HEK293 (cell line): ENCODE measurements around the gene RBM10.

Experiments used
- CTCF ChIA-PET: fragments of 350-600 bp; formaldehyde crosslinking; extraction: SDS; loops from one replicate; lab custom pipeline; 2021; ENCODE audit warnings: antibody characterized with exemption; lab: Yijun Ruan, JAX
- POLR2A ChIA-PET: fragments of 300-600 bp; formaldehyde crosslinking; extraction: SDS; loops from one replicate; lab custom pipeline; 2020; ENCODE audit warnings: antibody characterized with exemption, inconsistent platforms; lab: Yijun Ruan, JAX
- H3K27ac ChIP-seq: fragments of 200-500 bp; sonication (Bioruptor generic); 2 replicates; pipeline ENCODE4 v1.5.1; 2014; ENCODE audit warnings: low read depth, low read length, control low read depth, inconsistent platforms; ENCODE audit errors: extremely low read depth
- H3K36me3 ChIP-seq, 2 experiments: fragments of 200-500 bp in 1 of 2; sonication (Bioruptor generic) in 1 of 2; 1 replicate in 1 of 2; 2 replicates in 1 of 2; pipeline ENCODE4 v1.5.1; 2014 to 2017; ENCODE audit warnings: inconsistent platforms in 2 of 2, low read length in 2 of 2; ENCODE audit not compliant: control insufficient read depth in 2 of 2, insufficient read depth in 1 of 2
- H3K4me1 ChIP-seq: fragments of 200-500 bp; sonication (Bioruptor generic); 2 replicates; pipeline ENCODE4 v1.5.1; 2014; ENCODE audit warnings: mild to moderate bottlenecking, low read length, inconsistent platforms; ENCODE audit not compliant: control insufficient read depth, insufficient read depth
- H3K4me3 ChIP-seq: 2 replicates; pipeline ENCODE4 v1.5.1; 2011; ENCODE audit warnings: low read depth, mild to moderate bottlenecking, control low read depth, low read length, moderate library complexity
- H3K9me3 ChIP-seq: fragments of 200-500 bp; sonication (Bioruptor generic); 2 replicates; pipeline ENCODE4 v1.5.1; 2014; ENCODE audit warnings: low read depth, low read length, inconsistent platforms; ENCODE audit not compliant: control insufficient read depth, insufficient read depth
- HOXA7 ChIP-seq: sonication (generic); formaldehyde crosslinking; IDR thresholded peaks from 2 replicates; pipeline ENCODE4 v1.8.1; 2022; ENCODE audit warnings: missing genetic modification reagents, borderline replicate concordance
- KLF1 ChIP-seq: fragments of 450-650 bp; formaldehyde crosslinking; IDR thresholded peaks from 2 replicates; pipeline ENCODE4 v1.5.1; 2016; ENCODE audit warnings: missing biosample characterization, missing genetic modification characterization
- MYNN ChIP-seq: fragments of 450-650 bp; formaldehyde crosslinking; IDR thresholded peaks from 2 replicates; pipeline ENCODE4 v1.5.1; 2016; ENCODE audit warnings: missing biosample characterization, missing genetic modification characterization, borderline replicate concordance
- REPIN1 ChIP-seq: fragments of 450-650 bp; formaldehyde crosslinking; IDR thresholded peaks from 2 replicates; pipeline ENCODE4 v1.5.1; 2017; ENCODE audit warnings: missing biosample characterization, missing genetic modification characterization, low read depth
- SCRT2 ChIP-seq: fragments of 450-650 bp; formaldehyde crosslinking; IDR thresholded peaks from 2 replicates; pipeline ENCODE4 v1.5.1; 2016; ENCODE audit warnings: missing biosample characterization, missing genetic modification characterization
- ZBTB48 ChIP-seq: fragments of 450-650 bp; formaldehyde crosslinking; IDR thresholded peaks from 2 replicates; pipeline ENCODE4 v1.5.1; 2016; ENCODE audit warnings: missing biosample characterization, missing genetic modification characterization
- ZBTB7A ChIP-seq: fragments of 450-650 bp; formaldehyde crosslinking; IDR thresholded peaks from 2 replicates; pipeline ENCODE4 v1.5.1; 2016; ENCODE audit warnings: low read depth, missing biosample characterization, missing genetic modification characterization
- ZIC2 ChIP-seq: fragments of 450-650 bp; formaldehyde crosslinking; IDR thresholded peaks from 2 replicates; pipeline ENCODE4 v1.5.1; 2016; ENCODE audit warnings: missing biosample characterization, missing genetic modification characterization
- ZNF239 ChIP-seq: fragments of 450-650 bp; formaldehyde crosslinking; IDR thresholded peaks from 2 replicates; pipeline ENCODE4 v1.5.1; 2016; ENCODE audit warnings: missing biosample characterization, missing genetic modification characterization
- ZNF302 ChIP-seq: fragments of 450-650 bp; formaldehyde crosslinking; IDR thresholded peaks from 2 replicates; pipeline ENCODE4 v1.5.1; 2016; ENCODE audit warnings: missing biosample characterization, missing genetic modification characterization, low read depth
- ZNF311 ChIP-seq: fragments of 450-650 bp; formaldehyde crosslinking; IDR thresholded peaks from 2 replicates; pipeline ENCODE4 v1.5.1; 2017; ENCODE audit warnings: missing biosample characterization, missing genetic modification characterization, borderline replicate concordance
- ZNF335 ChIP-seq: fragments of 450-650 bp; formaldehyde crosslinking; conservative IDR thresholded peaks from 2 replicates; pipeline ENCODE4 v1.5.1; 2016; ENCODE audit warnings: missing biosample characterization, missing genetic modification characterization
- ZNF394 ChIP-seq: fragments of 450-650 bp; formaldehyde crosslinking; IDR thresholded peaks from 2 replicates; pipeline ENCODE4 v1.5.1; 2016; ENCODE audit warnings: missing biosample characterization, missing genetic modification characterization, mild to moderate bottlenecking, moderate library complexity, borderline replicate concordance
- ZNF529 ChIP-seq: fragments of 450-650 bp; formaldehyde crosslinking; IDR thresholded peaks from 2 replicates; pipeline ENCODE4 v1.5.1; 2017; ENCODE audit warnings: missing genetic modification characterization, missing biosample characterization; ENCODE audit not compliant: insufficient replicate concordance
- ZNF544 ChIP-seq: fragments of 450-650 bp; formaldehyde crosslinking; IDR thresholded peaks from 2 replicates; pipeline ENCODE4 v1.5.0; 2017; ENCODE audit warnings: missing biosample characterization, missing genetic modification characterization
- ZNF600 ChIP-seq: fragments of 450-650 bp; formaldehyde crosslinking; IDR thresholded peaks from 2 replicates; pipeline ENCODE4 v1.5.1; 2016; ENCODE audit warnings: missing biosample characterization, missing genetic modification characterization
- ZNF624 ChIP-seq: fragments of 450-650 bp; formaldehyde crosslinking; IDR thresholded peaks from 2 replicates; pipeline ENCODE4 v1.5.1; 2017; ENCODE audit warnings: missing biosample characterization, missing genetic modification characterization
- ZNF776 ChIP-seq: fragments of 450-650 bp; formaldehyde crosslinking; IDR thresholded peaks from 2 replicates; pipeline ENCODE4 v1.5.0; 2017; ENCODE audit warnings: missing biosample characterization, missing genetic modification characterization, borderline replicate concordance
- ZNF792 ChIP-seq: fragments of 450-650 bp; formaldehyde crosslinking; IDR thresholded peaks from 2 replicates; pipeline ENCODE4 v1.5.1; 2016; ENCODE audit warnings: missing biosample characterization, missing genetic modification characterization
- ZSCAN16 ChIP-seq: fragments of 450-650 bp; formaldehyde crosslinking; IDR thresholded peaks from 2 replicates; pipeline ENCODE4 v1.5.1; 2016; ENCODE audit warnings: missing biosample characterization, missing genetic modification characterization
- ZSCAN23 ChIP-seq: fragments of 450-650 bp; formaldehyde crosslinking; IDR thresholded peaks from 2 replicates; pipeline ENCODE4 v1.5.1; 2016; ENCODE audit warnings: missing biosample characterization, missing genetic modification characterization
- TF ChIP-seq, protein P1 (sequence below): fragments of 450-650 bp; formaldehyde crosslinking; IDR thresholded peaks from 2 replicates; pipeline ENCODE4 v1.5.1; 2016; ENCODE audit warnings: missing biosample characterization, missing genetic modification characterization
- TF ChIP-seq, protein P2 (sequence below): fragments of 450-650 bp; formaldehyde crosslinking; IDR thresholded peaks from 2 replicates; pipeline ENCODE4; 2016; ENCODE audit warnings: missing biosample characterization, missing genetic modification characterization

The RBM10 gene

DNA sequence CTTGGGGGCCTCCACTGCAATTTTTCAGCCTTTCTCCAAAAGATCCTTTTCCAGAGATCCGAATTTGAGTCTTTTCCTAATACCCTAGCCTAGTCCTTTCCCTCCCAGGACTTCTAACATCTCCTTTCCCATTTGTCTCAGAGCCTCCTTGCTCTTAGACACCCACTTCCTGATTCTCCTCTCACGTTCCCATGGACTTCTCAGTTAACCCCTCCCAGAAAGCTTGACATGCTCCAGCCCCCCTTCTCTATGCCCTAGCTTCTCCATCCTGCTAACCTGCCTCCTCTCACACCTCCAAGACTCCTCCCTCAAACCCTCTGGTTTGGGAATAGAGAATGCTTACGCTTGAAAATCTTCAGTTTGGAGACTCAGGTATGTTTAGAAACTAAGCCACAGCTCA is 51.1 kb downstream of the RBM10 start:
- POLR2A ChIA-PET = interaction anchor here (0.5 to 4.1 kb wide), 2 partner anchors 22 to 129 kb away, joined by 4 to 20 read pairs; partner anchors contain the start of gene CDK16
- peaks cover 10% of the 10 kb centered on the region; the same call in 1 of the 2 replicates for H3K4me1 ChIP-seq
- TF ChIP-seq ZNF302 (no peak), KLF1 (tag by site-specific recombination) (no peak), ZNF600 (tag by site-specific recombination) (no peak), ZNF776 (tag by site-specific recombination) (no peak), SCRT2 (tag by site-specific recombination) (no peak), ZNF624 (tag by site-specific recombination) (no peak), ZNF529 (tag by site-specific recombination) (no peak), HOXA7 (CRISPR knock-in tag) (no peak), ZNF792 (tag by site-specific recombination) (no peak), ZNF311 (tag by site-specific recombination) (no peak), ZNF239 (tag by site-specific recombination) (no peak)
- TF ChIP-seq, protein P1, sequence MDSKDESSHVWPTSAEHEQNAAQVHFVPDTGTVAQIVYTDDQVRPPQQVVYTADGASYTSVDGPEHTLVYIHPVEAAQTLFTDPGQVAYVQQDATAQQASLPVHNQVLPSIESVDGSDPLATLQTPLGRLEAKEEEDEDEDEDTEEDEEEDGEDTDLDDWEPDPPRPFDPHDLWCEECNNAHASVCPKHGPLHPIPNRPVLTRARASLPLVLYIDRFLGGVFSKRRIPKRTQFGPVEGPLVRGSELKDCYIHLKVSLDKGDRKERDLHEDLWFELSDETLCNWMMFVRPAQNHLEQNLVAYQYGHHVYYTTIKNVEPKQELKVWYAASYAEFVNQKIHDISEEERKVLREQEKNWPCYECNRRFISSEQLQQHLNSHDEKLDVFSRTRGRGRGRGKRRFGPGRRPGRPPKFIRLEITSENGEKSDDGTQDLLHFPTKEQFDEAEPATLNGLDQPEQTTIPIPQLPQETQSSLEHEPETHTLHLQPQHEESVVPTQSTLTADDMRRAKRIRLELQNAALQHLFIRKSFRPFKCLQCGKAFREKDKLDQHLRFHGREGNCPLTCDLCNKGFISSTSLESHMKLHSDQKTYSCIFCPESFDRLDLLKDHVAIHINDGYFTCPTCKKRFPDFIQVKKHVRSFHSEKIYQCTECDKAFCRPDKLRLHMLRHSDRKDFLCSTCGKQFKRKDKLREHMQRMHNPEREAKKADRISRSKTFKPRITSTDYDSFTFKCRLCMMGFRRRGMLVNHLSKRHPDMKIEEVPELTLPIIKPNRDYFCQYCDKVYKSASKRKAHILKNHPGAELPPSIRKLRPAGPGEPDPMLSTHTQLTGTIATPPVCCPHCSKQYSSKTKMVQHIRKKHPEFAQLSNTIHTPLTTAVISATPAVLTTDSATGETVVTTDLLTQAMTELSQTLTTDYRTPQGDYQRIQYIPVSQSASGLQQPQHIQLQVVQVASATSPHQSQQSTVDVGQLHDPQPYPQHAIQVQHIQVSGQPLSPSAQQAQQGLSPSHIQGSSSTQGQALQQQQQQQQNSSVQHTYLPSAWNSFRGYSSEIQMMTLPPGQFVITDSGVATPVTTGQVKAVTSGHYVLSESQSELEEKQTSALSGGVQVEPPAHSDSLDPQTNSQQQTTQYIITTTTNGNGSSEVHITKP (tag by site-specific recombination) = no peak
- TF ChIP-seq, protein P2, sequence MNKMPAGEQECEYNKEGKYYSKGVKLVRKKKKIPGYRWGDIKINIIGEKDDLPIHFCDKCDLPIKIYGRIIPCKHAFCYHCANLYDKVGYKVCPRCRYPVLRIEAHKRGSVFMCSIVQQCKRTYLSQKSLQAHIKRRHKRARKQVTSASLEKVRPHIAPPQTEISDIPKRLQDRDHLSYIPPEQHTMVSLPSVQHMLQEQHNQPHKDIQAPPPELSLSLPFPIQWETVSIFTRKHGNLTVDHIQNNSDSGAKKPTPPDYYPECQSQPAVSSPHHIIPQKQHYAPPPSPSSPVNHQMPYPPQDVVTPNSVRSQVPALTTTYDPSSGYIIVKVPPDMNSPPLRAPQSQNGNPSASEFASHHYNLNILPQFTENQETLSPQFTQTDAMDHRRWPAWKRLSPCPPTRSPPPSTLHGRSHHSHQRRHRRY = no peak
- TF ChIP-seq, all 188 proteins: peak for 0
- no peak overlapping the region for H3K27ac ChIP-seq
- H3K9me3 ChIP-seq = no peaks in the 10 kb centered on the region
- H3K36me3 ChIP-seq = peaks cover 21 to 61% of the 10 kb centered on the region in 2 experiments
- no peak overlapping the region for H3K4me3 ChIP-seq
- CTCF ChIA-PET = interaction anchor here (3.2 kb wide), 1 partner anchor 188 kb away, joined by 35 read pairs; no protein-coding TSS in a partner anchor

- H3K36me3 ChIP-seq = peaks cover 34 to 76% of the 10 kb centered on the region in 2 experiments
- no peaks in the 10 kb centered on the region for H3K9me3 ChIP-seq
- CTCF ChIA-PET = no interaction called here
- H3K27ac ChIP-seq = no peak overlapping the region
- POLR2A ChIA-PET = interaction anchor here (1.2 to 4.1 kb wide), 2 partner anchors 21 to 36 kb away, joined by 3 to 20 read pairs; partner anchors contain the start of genes CDK16 and USP11
- peaks cover 10% of the 10 kb centered on the region; the same call in 1 of the 2 replicates for H3K4me1 ChIP-seq
- no peak overlapping the region for H3K4me3 ChIP-seq
- TF ChIP-seq ZNF624 (tag by site-specific recombination) = no peak
- no peak for TF ChIP-seq MYNN
- no peak for TF ChIP-seq ZBTB48
- no peak for TF ChIP-seq ZNF302
- no peak for TF ChIP-seq ZNF335
- TF ChIP-seq ZIC2 (tag by site-specific recombination) = no peak
- TF ChIP-seq ZNF394 = no peak
- TF ChIP-seq ZSCAN16 (tag by site-specific recombination) = no peak
- TF ChIP-seq ZBTB7A = no peak
- TF ChIP-seq REPIN1 (tag by site-specific recombination) = no peak
- TF ChIP-seq ZNF544 (tag by site-specific recombination) = no peak
- no peak for TF ChIP-seq ZSCAN23 (tag by site-specific recombination)
Observed at GRCh38 chrX:47197526-47197925, 52.5 kb downstream of the RBM10 start.
